Omental fat pad (tissue), 4 donors: Measurements from ENCODE around the gene GRB10. TPM values are rescaled to one million over a fixed set of nuclear protein-coding genes. Genes with fewer than 3 reads are reported as not detected.

Source experiments
- ATAC-seq: fragments of 150-250 bp; one replicate; pipeline ENCODE4 v1.9.1; 2016; ENCODE audit warnings: mild to moderate bottlenecking, moderate library complexity; ENCODE audit not compliant: low FRiP score
- DNase-seq: peaks from one replicate; pipeline ENCODE4 v3.0.0-alpha.2; 2019; ENCODE audit warnings: low spot score
- total RNA-seq, 4 donors: library from RNA; depleted of rRNA; stranded (reverse); fragments of >200 nt; gene quantifications; one replicate each; pipeline ENCODE4 v1.1.0, GENCODE V29; 2016
- TF ChIP-seq, protein P1 (sequence below), 3 donors: fragments of 450-650 bp; IDR thresholded peaks; one replicate each; pipeline ENCODE4 v1.5.1; 2016 to 2017; ENCODE audit warnings: antibody characterized with exemption in 3 of 3, mild to moderate bottlenecking in 3 of 3, moderate library complexity in 2 of 3

GRB10 gene
- total RNA-seq, 4 donors from 2014 or later: 64.6 to 100 (median 75.3) TPM

DNA sequence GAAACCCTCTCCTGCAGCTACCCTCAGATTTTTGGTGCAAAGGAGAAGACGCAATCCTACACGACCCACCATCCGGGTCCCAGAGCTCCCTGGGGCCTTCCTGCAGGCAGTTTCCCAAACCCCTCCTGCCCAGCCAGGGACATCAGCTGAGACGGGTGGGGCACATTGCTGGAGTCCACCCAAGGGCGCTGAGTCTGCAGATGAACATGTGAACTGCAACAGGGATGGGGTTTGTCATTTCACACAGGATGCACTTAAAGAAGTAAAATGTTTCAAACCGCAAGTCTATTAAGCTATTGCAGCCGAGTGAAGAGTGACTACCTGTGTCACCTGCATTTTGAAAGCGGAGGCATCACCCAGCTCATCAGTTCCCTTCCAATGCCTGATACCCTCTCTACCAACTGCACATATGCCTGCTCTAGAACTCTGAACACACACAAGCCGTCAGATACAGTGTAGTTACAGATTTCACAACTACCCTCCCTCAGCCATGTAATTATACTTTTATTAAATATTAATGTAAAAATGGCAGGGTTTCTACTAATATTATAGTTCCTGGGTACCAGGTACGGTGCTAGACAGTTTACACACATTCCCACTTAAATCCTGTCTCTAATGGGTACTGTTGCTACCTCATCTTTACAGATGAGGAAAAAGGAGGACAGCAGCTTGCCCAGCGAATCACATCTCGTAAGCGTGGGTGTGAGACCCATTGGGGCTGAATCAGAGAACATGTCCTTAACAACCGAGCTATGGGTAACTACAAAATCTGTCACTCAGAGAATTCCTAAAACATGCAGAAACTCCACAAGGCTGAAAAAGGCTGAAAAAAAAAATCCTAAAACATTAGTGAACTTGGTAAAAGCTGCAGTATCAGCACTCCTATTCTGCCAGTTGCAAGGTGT, 71.2 kb downstream of the GRB10 start:
- TF ChIP-seq, protein P1, sequence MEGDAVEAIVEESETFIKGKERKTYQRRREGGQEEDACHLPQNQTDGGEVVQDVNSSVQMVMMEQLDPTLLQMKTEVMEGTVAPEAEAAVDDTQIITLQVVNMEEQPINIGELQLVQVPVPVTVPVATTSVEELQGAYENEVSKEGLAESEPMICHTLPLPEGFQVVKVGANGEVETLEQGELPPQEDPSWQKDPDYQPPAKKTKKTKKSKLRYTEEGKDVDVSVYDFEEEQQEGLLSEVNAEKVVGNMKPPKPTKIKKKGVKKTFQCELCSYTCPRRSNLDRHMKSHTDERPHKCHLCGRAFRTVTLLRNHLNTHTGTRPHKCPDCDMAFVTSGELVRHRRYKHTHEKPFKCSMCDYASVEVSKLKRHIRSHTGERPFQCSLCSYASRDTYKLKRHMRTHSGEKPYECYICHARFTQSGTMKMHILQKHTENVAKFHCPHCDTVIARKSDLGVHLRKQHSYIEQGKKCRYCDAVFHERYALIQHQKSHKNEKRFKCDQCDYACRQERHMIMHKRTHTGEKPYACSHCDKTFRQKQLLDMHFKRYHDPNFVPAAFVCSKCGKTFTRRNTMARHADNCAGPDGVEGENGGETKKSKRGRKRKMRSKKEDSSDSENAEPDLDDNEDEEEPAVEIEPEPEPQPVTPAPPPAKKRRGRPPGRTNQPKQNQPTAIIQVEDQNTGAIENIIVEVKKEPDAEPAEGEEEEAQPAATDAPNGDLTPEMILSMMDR (IDR thresholded peaks at IDR 0.05): no peak
- ATAC-seq: no peak
- DNase-seq: no peak

GRCh38 chr7:50710441-50711154, 72.1 kb downstream of the GRB10 start:
- DNase-seq: no peak
- no peak for ATAC-seq
- TF ChIP-seq, protein P1 (IDR thresholded peaks at IDR 0.05): no peak

- ATAC-seq (no peak), DNase-seq (no peak)
- TF ChIP-seq, protein P1 (IDR thresholded peaks at IDR 0.05): no peak
Observed at GRCh38 chr7:50709151-50709550, 73.5 kb downstream of the GRB10 start.

- DNase-seq (no peak), ATAC-seq (no peak)
- TF ChIP-seq, protein P1 (IDR thresholded peaks at IDR 0.05): no peak
Observed at GRCh38 chr7:50707236-50708006, 75.3 kb downstream of the GRB10 start.

- no peak for DNase-seq
- ATAC-seq: peak; percentile 64
- TF ChIP-seq, protein P1 (IDR thresholded peaks at IDR 0.05): no peak
Observed at GRCh38 chr7:50706469-50706937, 76.2 kb downstream of the GRB10 start.

DNA sequence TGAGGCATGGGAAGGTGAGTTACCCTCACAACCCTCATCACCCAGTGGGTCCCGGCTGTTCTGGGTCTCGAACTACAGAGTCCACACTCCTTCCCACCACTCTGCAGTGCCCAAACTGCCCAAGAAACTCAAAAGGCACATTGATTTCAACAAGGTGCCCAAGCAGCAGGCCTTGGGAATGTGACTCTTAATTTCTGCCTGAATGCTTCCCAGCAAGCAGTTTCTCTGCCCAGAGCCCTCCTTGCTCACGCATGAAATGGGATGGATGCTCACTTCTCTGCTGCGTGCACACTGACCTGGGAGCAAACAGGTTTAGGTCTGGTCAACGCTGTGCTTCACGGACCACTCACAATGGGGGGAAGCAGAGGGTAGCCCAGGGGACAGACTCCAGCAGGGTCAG, 77.9 kb downstream of the GRB10 start:
- TF ChIP-seq, protein P1 (IDR thresholded peaks at IDR 0.05): no peak
- DNase-seq (no peak), ATAC-seq (no peak)
